HG02763 (cell line): ENCODE measurements around the gene SEMA7A.
"Not testable (repeated sequence)": the region's sequence is repeated elsewhere in the genome, so short reads cannot be mapped to it uniquely, and the experiment has no call there.

Experiments used
- ATAC-seq: cut with Tn5 transposase; IDR thresholded peaks from one replicate; pipeline ENCODE4 v1.9.1; 2021; ENCODE audit warnings: mild to moderate bottlenecking, moderate library complexity; ENCODE audit not compliant: unreplicated experiment

SEMA7A gene

GRCh38 chr15:74376226-74376625, 57.5 kb downstream of the SEMA7A start:
- no peak for ATAC-seq

- no peak for ATAC-seq
These were observed 58.5 kb downstream of the SEMA7A start for GRCh38 chr15:74375303-74375693.

- no peak for ATAC-seq
These were observed 59.0 kb downstream of the SEMA7A start for GRCh38 chr15:74374648-74375302.

GRCh38 chr15:74373731-74374647, 59.8 kb downstream of the SEMA7A start:
- ATAC-seq = peak; percentile 68

- ATAC-seq = no peak
These were observed 60.6 kb downstream of the SEMA7A start for GRCh38 chr15:74373056-74373650.

- no peak for ATAC-seq
These were observed 63.3 kb downstream of the SEMA7A start for GRCh38 chr15:74370471-74370870.

- no peak for ATAC-seq
These were observed 64.0 kb downstream of the SEMA7A start for GRCh38 chr15:74369756-74370155.

GRCh38 chr15:74369084-74369745, 64.5 kb downstream of the SEMA7A start:
- no peak for ATAC-seq

- ATAC-seq = no peak
These were observed 65.6 kb downstream of the SEMA7A start for GRCh38 chr15:74368121-74368520.

GRCh38 chr15:74367296-74367854, 66.4 kb downstream of the SEMA7A start, which contains the start of gene CYP11A1:
Gene CYP11A1 (minus strand): TSS chr15:74367646. CDS start chr15:74367585, 61 bp downstream.
- no peak for ATAC-seq

- ATAC-seq = no peak
These were observed 67.9 kb downstream of the SEMA7A start for GRCh38 chr15:74365598-74366445.

GRCh38 chr15:74364936-74365597, 68.7 kb downstream of the SEMA7A start:
- no peak for ATAC-seq

GRCh38 chr15:74362482-74362881, 71.3 kb downstream of the SEMA7A start:
- ATAC-seq = no peak

- not testable (repeated sequence) for ATAC-seq
These were observed 72.9 kb downstream of the SEMA7A start for GRCh38 chr15:74360855-74361254.

- ATAC-seq = not testable (repeated sequence)
These were observed 74.4 kb downstream of the SEMA7A start for GRCh38 chr15:74359376-74359775.
